OCI-M1 (cell line): ENCODE data around the gene ASF1A.
A peak's percentile ranks its signal among the peaks of the same experiment; 100 is the strongest.
"Not testable (repeated sequence)": the region's sequence is repeated elsewhere in the genome, so short reads cannot be mapped to it uniquely, and the experiment has no call there.

Source experiments
- DNase-seq: peaks from one replicate; lab custom pipeline; 2025; lab: John Stamatoyannopoulos, UW

Gene ASF1A

GRCh38 chr6:118893807-118894424, at the start of gene ASF1A:
ASF1A (plus strand) TSS chr6:118894152; CDS start chr6:118894414, 262 bp downstream.
- peak; percentile 99 for DNase-seq

GRCh38 chr6:118844915-118845314, 49.0 kb upstream of the ASF1A start:
- DNase-seq: no peak

- no peak for DNase-seq
Measured at GRCh38 chr6:118853408-118853807, 40.5 kb upstream of the ASF1A start.

- no peak for DNase-seq
Measured at GRCh38 chr6:118856301-118856700, 37.7 kb upstream of the ASF1A start.

GRCh38 chr6:118859517-118860064, 34.4 kb upstream of the ASF1A start:
- no peak for DNase-seq

GRCh38 chr6:118860363-118860762, 33.6 kb upstream of the ASF1A start:
- DNase-seq: no peak

- no peak for DNase-seq
Measured at GRCh38 chr6:118860880-118861279, 33.1 kb upstream of the ASF1A start.

- no peak for DNase-seq
Measured at GRCh38 chr6:118862443-118862842, 31.5 kb upstream of the ASF1A start.

GRCh38 chr6:118864341-118865099, 29.4 kb upstream of the ASF1A start:
- peak; percentile 46 for DNase-seq

- no peak for DNase-seq
Measured at GRCh38 chr6:118865100-118865391, 28.9 kb upstream of the ASF1A start.

- no peak for DNase-seq
Measured at GRCh38 chr6:118867181-118867580, 26.8 kb upstream of the ASF1A start.

- DNase-seq: not testable (repeated sequence)
Measured at GRCh38 chr6:118868901-118869300, 25.1 kb upstream of the ASF1A start.

GRCh38 chr6:118869350-118869749, 24.6 kb upstream of the ASF1A start:
- DNase-seq: no peak

- peak; percentile 54 for DNase-seq
Measured at GRCh38 chr6:118869894-118870589, 23.9 kb upstream of the ASF1A start.

GRCh38 chr6:118871331-118871730, 22.6 kb upstream of the ASF1A start:
- DNase-seq: no peak

- DNase-seq: no peak
Measured at GRCh38 chr6:118872318-118872717, 21.6 kb upstream of the ASF1A start.

- DNase-seq: no peak
Measured at GRCh38 chr6:118872726-118873125, 21.2 kb upstream of the ASF1A start.

- no peak for DNase-seq
Measured at GRCh38 chr6:118873239-118873638, 20.7 kb upstream of the ASF1A start.

- no peak for DNase-seq
Measured at GRCh38 chr6:118875672-118876071, 18.3 kb upstream of the ASF1A start.

GRCh38 chr6:118876198-118876597, 17.8 kb upstream of the ASF1A start:
- no peak for DNase-seq

- no peak for DNase-seq
Measured at GRCh38 chr6:118876814-118877213, 17.1 kb upstream of the ASF1A start.

- DNase-seq: no peak
Measured at GRCh38 chr6:118877806-118878205, 16.1 kb upstream of the ASF1A start.
